Measurements from ENCODE around the gene CUZD1.
"Not testable (repeated sequence)": the region's sequence is repeated elsewhere in the genome, so short reads cannot be mapped to it uniquely, and the experiment has no call there.

CUZD1 gene

GRCh38 chr10:122845783-122846332 lies at the start of gene CUZD1:
TSS of gene CUZD1 (minus strand) at chr10:122845857. CDS start at chr10:122845843, 14 bp downstream.
- DNase-seq = no peak

- no peak for DNase-seq
These were observed 48.7 kb upstream of the CUZD1 start for GRCh38 chr10:122894261-122894944.

- no peak for DNase-seq
These were observed 38.5 kb upstream of the CUZD1 start for GRCh38 chr10:122884166-122884565.

- no peak for DNase-seq
These were observed 37.1 kb upstream of the CUZD1 start for GRCh38 chr10:122882766-122883165.

- no peak for DNase-seq
These were observed 33.9 kb upstream of the CUZD1 start, which contains the start of gene FAM24B for GRCh38 chr10:122879339-122880273. TSS of gene FAM24B (minus strand) at chr10:122879581. CDS start at chr10:122850515, 29,066 bp downstream.

GRCh38 chr10:122878799-122879338 lies 33.2 kb upstream of the CUZD1 start:
- no peak for DNase-seq

GRCh38 chr10:122877264-122877663 lies 31.6 kb upstream of the CUZD1 start:
- no peak for DNase-seq

- no peak for DNase-seq
These were observed 30.8 kb upstream of the CUZD1 start for GRCh38 chr10:122876467-122876855.

- DNase-seq = no peak
These were observed 30.3 kb upstream of the CUZD1 start for GRCh38 chr10:122875843-122876466.

GRCh38 chr10:122871947-122872346 lies 26.3 kb upstream of the CUZD1 start:
- not testable (repeated sequence) for DNase-seq

GRCh38 chr10:122868768-122869167 lies 23.1 kb upstream of the CUZD1 start:
- DNase-seq = not testable (repeated sequence)

GRCh38 chr10:122866757-122867482 lies 21.3 kb upstream of the CUZD1 start:
- DNase-seq = not testable (repeated sequence)

GRCh38 chr10:122864901-122865300 lies 19.2 kb upstream of the CUZD1 start:
- DNase-seq = no peak

GRCh38 chr10:122864194-122864592 lies 18.5 kb upstream of the CUZD1 start:
- DNase-seq = no peak

GRCh38 chr10:122863216-122864193 lies 17.8 kb upstream of the CUZD1 start:
- DNase-seq = no peak

GRCh38 chr10:122861711-122862161 lies 16.1 kb upstream of the CUZD1 start:
- DNase-seq = no peak

GRCh38 chr10:122859527-122859926 lies 13.9 kb upstream of the CUZD1 start:
- DNase-seq = no peak

- DNase-seq = not testable (repeated sequence)
These were observed 12.4 kb upstream of the CUZD1 start for GRCh38 chr10:122858042-122858441.

GRCh38 chr10:122856902-122857301 lies 11.2 kb upstream of the CUZD1 start:
- DNase-seq = no peak

GRCh38 chr10:122855745-122856144 lies 10.1 kb upstream of the CUZD1 start:
- no peak for DNase-seq

- no peak for DNase-seq
These were observed 9.0 kb upstream of the CUZD1 start for GRCh38 chr10:122854648-122855047.

All from NCI-H2107 (cell line).